Effector memory CD4-positive, alpha-beta T cell (primary cell): ENCODE data around the gene SFSWAP.

Source experiments
- DNase-seq, 3 donors: peaks; one replicate each; pipeline ENCODE4 v3.0.0-alpha.2; 2020
- H3K27ac ChIP-seq: 2 replicates; pipeline ENCODE4 v1.7.0; 2013; ENCODE audit warnings: mild to moderate bottlenecking, low read length, moderate library complexity; ENCODE audit not compliant: insufficient read depth, poor library complexity, severe bottlenecking
- H3K27me3 ChIP-seq: replicated peaks from 2 replicates; pipeline ENCODE4 v1.7.0; 2013; ENCODE audit warnings: mild to moderate bottlenecking, low read length; ENCODE audit not compliant: insufficient read depth, control insufficient read depth, poor library complexity, severe bottlenecking
- H3K36me3 ChIP-seq: 2 replicates; pipeline ENCODE4 v1.7.0; 2013; ENCODE audit warnings: mild to moderate bottlenecking, low read length, moderate library complexity; ENCODE audit not compliant: control insufficient read depth, insufficient read depth
- H3K4me1 ChIP-seq: 2 replicates; pipeline ENCODE4 v1.7.0; 2013; ENCODE audit warnings: low read length, mild to moderate bottlenecking; ENCODE audit not compliant: control insufficient read depth, insufficient read depth, poor library complexity, severe bottlenecking
- H3K4me3 ChIP-seq: 2 replicates; pipeline ENCODE4 v1.7.0; 2013; ENCODE audit warnings: low read length, low read depth, mild to moderate bottlenecking; ENCODE audit not compliant: insufficient read depth, poor library complexity, severe bottlenecking
- H3K9me3 ChIP-seq: 2 replicates; pipeline ENCODE4 v1.7.0; 2013; ENCODE audit warnings: mild to moderate bottlenecking, low read length, moderate library complexity; ENCODE audit not compliant: control insufficient read depth

SFSWAP gene

DNA sequence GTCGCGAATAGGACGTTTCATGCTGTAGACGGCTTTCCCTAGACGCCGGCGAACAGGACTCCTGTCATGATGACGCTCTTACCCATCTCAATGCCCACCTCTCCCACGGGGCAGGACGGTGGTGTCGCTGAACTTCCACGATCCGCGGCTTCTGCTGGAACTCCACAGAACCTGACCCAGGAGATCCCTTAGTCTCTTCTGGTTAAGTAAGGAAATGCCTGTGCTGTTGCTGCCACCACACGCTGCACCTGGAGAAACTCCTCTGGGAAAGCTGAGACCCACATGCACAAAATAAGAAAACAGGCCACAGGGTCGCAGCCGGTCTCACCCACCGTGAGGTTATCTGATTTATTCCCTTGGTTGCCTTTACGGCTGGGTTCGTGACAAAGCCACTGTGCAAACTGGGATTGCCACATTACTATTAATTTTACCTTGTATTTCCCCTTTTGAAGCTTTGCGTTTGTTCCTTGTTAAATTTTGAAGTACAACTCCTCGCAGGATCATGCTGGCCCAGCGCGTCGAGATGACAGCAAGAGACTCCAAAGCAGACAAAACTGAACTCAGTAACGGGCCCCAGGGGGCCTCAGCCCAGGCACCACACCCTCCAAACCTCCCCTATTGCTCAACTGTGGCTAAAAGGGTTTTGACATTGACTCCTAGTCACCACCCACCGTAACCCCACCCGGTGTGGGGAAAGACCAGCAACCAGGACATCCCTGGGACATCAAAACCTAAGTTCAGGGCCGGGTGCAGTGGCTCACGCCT is 108.1 kb downstream of the SFSWAP start:
- Histone ChIP-seq H3K27ac (no peak overlapping the region), H3K36me3 (no peaks in the 10 kb centered on the region), H3K4me3 (no peak overlapping the region), H3K4me1 (no peaks in the 10 kb centered on the region), H3K9me3 (no peaks in the 10 kb centered on the region), H3K27me3 (no peaks in the 10 kb centered on the region)
- no peak for DNase-seq

DNA sequence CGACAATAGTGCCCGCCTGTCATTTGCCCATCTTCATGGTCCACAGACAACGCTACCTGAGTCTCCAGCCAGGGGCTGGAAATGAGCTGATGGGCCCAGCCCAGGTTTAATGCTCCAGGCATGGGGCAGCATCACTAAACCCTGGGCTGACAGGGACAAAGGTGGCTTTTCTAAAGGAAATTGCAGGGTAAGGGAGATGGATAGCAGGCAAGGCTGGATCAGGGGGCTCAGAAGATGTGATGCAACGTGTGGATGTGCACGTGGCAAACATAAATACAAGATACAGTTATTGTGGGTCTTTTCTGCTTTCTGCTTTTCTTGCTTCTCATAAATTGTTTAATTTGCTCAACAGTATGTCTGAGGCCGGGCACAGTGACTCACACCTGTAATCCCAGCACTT is 113.6 kb downstream of the SFSWAP start:
- Histone ChIP-seq H3K4me3 (no peak overlapping the region), H3K9me3 (no peaks in the 10 kb centered on the region), H3K36me3 (no peaks in the 10 kb centered on the region), H3K4me1 (peaks cover 9% of the 10 kb centered on the region), H3K27me3 (peaks cover 26% of the 10 kb centered on the region), H3K27ac (no peak overlapping the region)
- DNase-seq, result no peak

GRCh38 chr12:131825146-131825892 is 114.4 kb downstream of the SFSWAP start:
- H3K27ac ChIP-seq, result no peak overlapping the region
- no peak for DNase-seq
- H3K9me3 ChIP-seq, result no peaks in the 10 kb centered on the region
- H3K36me3 ChIP-seq, result no peaks in the 10 kb centered on the region
- no peak overlapping the region for H3K4me3 ChIP-seq
- H3K27me3 ChIP-seq, result peaks cover 35% of the 10 kb centered on the region
- H3K4me1 ChIP-seq, result peaks cover 17% of the 10 kb centered on the region

GRCh38 chr12:131826097-131826928 is 115.4 kb downstream of the SFSWAP start:
- no peak overlapping the region for H3K4me3 ChIP-seq

DNA sequence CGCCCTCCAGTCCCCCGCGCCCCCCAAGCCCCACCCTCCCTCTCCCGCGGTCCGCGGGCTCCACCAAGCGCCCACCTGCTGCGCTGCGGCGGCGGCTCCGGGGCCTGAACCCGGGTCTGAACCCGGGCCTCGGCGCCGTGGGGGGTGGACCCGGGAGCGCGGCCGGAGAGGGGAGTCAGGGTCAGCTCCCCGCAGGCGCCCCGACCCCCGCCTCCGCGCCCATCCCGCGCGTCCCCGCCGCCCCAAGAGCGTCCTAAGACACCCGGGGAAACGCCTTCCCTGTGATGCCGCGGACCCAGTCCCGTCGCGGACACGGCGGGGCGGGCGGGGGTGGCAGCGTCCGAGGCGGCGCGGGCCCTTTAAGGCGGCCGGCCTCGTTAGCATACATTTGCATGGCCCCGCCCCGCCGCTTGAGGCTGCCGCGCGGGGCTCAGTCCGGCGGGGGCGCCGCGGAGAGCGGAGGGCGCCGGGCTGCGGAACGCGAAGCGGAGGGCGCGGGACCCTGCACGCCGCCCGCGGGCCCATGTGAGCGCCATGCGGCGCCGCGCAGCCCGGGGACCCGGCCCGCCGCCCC is 117.2 kb downstream of the SFSWAP start, which contains the start of gene MMP17:
TSS of gene MMP17 (plus strand) at position 433 of the 574 bp plus-strand sequence. CDS start at position 535, 102 bp downstream.
- no peak for DNase-seq
- H3K27me3 ChIP-seq, result peaks cover 40% of the 10 kb centered on the region

More at GRCh38 chr12:131826097-131826928, 115.4 kb downstream of the SFSWAP start:
- H3K36me3 ChIP-seq, result no peaks in the 10 kb centered on the region
- peaks cover 40% of the 10 kb centered on the region for H3K27me3 ChIP-seq
- no peak overlapping the region for H3K27ac ChIP-seq
- H3K4me1 ChIP-seq, result peaks cover 26% of the 10 kb centered on the region
- no peaks in the 10 kb centered on the region for H3K9me3 ChIP-seq
- no peak for DNase-seq

GRCh38 chr12:131828671-131829355 is 117.9 kb downstream of the SFSWAP start:
- Histone ChIP-seq H3K36me3 (no peaks in the 10 kb centered on the region), H3K4me3 (peak overlapping the region; percentile 45), H3K9me3 (no peaks in the 10 kb centered on the region), H3K27ac (no peak overlapping the region), H3K4me1 (peaks cover 26% of the 10 kb centered on the region), H3K27me3 (peaks cover 40% of the 10 kb centered on the region)
- no peak for DNase-seq

More for the DNA sequence above, 117.2 kb downstream of the SFSWAP start, which contains the start of gene MMP17:
- H3K36me3 ChIP-seq, result no peaks in the 10 kb centered on the region
- no peak within 1 kb of the TSS for H3K27ac ChIP-seq
- peak within 1 kb of the TSS; percentile 45 for H3K4me3 ChIP-seq
- H3K4me1 ChIP-seq, result peaks cover 26% of the 10 kb centered on the region
- H3K9me3 ChIP-seq, result no peaks in the 10 kb centered on the region

DNA sequence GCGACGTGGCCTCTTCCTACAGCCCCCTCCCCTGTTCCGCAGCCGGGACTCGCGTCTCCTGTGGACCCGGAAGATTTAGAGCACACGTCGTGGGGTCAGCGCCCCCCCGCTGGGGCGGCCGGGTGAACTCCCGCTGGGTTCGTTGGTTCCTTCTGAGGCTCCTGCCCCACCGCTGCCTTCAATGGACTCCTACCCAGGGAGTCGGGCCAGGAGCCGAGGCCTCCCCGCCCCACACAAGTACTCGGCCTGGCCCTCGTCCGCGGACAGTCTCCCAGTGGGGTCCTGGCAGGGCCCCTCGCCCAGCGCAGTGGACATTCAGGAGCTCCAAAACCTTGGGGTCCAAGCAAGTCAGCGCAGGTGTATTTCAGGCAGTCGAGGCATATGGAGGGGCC is 118.5 kb downstream of the SFSWAP start:
- peaks cover 39% of the 10 kb centered on the region for H3K27me3 ChIP-seq
- H3K4me1 ChIP-seq, result peaks cover 26% of the 10 kb centered on the region
- H3K4me3 ChIP-seq, result peak overlapping the region; percentile 45
- H3K27ac ChIP-seq, result no peak overlapping the region
- DNase-seq, result no peak
- no peaks in the 10 kb centered on the region for H3K36me3 ChIP-seq
- no peaks in the 10 kb centered on the region for H3K9me3 ChIP-seq

- peak overlapping the region; percentile 50 for H3K4me3 ChIP-seq
These were observed 119.0 kb downstream of the SFSWAP start for GRCh38 chr12:131829791-131830334.

More at GRCh38 chr12:131829791-131830334, 119.0 kb downstream of the SFSWAP start:
- Histone ChIP-seq H3K36me3 (no peaks in the 10 kb centered on the region), H3K9me3 (no peaks in the 10 kb centered on the region), H3K4me1 (peaks cover 26% of the 10 kb centered on the region), H3K27me3 (peaks cover 37% of the 10 kb centered on the region), H3K27ac (no peak overlapping the region)
- DNase-seq, result no peak
